HG02885 (cell line): ENCODE data around the gene KNDC1.
"Not testable (repeated sequence)": the region's sequence is repeated elsewhere in the genome, so short reads cannot be mapped to it uniquely, and the experiment has no call there.

Source experiments
- ATAC-seq: cut with Tn5 transposase; IDR thresholded peaks from one replicate; pipeline ENCODE4 v1.9.1; 2021; ENCODE audit warnings: mild to moderate bottlenecking; ENCODE audit not compliant: unreplicated experiment, poor library complexity

KNDC1 gene

DNA sequence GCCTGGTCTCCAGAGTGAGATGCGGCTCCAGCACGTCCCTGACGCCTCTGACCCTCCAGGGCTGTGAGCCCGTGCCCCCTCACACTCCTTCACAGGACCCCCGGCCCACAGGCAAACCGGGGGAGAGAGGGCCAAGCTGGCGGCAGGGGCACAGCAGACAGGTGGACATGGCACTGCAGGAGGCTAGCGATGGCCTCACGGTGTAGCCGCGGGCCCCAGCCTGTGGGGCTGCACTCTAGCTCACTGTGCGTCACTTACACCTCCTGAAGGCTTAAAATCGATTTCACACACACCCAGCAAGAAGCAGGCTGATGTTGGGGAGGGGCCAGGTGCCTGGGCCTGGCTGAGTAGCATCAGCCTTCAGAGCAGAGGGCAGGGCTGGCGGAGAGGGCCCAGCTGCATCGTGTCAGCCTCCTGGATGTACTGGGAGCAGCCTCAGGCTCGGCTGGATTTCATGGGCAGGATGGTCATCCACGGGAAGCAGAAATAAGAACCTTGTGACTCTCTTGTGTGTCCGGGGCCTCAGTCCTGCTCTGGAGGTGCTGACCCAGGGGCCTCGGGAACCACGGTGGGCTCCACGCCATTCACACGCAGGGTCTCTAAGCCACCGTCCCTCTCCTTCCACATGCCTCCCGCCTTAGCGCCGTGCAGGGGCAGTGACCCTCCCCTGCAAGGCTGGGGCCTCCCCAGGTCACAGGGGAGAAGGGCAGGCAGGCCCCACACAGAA lies 19.4 kb upstream of the KNDC1 start:
- no peak for ATAC-seq

DNA sequence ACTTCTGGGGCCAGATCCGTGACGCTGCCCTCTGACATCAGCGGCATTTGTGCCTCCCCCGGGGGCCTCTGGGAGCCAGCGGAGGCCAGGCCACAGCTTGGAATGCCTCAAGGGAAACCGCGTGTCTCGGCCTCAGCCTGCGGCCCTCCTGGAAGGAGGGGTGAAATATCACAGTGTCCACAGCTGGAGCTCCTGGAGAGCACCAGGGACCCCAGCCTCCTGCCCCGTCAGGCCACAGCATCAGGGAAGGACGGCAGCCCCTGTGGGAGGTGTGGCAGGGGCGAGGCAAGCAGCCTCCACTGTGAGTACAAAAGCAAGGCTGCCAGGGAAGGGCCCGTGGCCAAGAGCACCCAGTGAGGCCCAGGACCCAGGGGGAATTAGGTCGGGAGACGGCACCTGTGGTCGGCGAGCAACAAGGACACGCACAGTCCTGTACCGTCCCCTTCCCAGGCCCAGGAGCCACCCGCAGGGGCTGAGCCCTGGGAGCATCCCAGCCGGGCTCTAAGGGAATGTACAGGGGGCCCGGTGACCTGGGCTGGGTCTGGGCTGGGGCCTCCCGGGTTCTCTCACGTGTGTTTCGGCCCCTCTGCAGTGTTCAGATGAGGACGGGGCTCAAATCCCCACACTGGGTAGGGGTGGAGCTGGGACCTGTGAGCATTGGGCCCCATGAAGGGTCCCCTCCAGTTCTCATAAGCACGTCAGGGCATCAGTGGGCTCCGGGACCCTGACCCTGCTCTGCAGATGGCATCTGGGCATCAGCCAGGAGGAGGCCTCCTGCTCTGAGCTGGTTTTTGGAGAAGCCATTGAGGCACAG lies 18.7 kb upstream of the KNDC1 start:
- no peak for ATAC-seq

DNA sequence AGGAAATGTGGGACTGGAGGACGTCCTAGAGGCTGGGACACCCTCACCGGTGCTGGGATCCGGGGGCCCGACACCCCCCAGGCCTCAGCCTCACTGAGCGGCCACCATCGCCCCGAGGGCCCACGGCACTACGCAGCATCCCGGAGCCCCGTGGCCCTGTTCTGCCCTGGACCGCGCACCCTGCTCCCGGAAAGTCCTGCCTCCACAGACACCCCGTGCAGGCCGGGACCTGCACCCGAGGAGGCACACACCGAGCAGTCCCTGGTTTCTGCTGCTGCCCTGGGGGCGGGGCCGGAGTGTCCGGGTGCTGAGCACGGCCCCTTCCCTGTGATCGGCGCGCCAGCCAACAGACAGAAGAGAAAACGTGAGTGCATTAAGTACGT lies 18.1 kb upstream of the KNDC1 start:
- no peak for ATAC-seq

DNA sequence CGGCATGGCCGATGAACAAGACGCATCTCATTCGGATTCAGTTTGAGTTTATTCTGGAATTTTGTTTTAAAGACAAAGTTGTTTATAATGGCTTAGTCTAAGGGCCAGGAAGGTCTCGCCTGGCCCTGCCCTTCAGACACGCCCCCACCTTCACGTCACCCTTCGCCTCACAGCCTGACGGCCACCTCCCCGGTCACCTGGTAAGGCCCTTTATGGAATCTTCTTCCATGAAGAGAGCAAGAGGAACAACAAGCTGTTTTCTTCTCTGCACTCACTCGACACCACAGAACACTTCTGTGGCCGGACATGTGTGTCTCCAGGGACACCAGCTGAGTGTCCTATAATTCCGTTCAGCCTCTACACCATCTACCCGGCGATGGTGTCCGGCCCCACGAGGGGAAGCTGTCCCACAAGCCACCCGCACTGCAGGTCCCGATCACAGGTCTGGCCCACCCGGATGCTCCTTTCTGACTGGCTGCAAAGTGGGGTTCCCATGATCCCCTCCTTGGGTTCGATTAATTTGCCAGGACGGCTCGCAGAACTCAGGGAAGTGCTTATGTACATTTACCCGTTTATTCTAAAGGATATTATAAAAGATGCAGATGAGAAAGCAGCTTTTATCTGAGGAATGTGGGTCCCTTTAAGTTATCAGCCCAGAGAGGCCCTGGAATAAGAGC lies 17.4 kb upstream of the KNDC1 start:
- ATAC-seq: no peak

DNA sequence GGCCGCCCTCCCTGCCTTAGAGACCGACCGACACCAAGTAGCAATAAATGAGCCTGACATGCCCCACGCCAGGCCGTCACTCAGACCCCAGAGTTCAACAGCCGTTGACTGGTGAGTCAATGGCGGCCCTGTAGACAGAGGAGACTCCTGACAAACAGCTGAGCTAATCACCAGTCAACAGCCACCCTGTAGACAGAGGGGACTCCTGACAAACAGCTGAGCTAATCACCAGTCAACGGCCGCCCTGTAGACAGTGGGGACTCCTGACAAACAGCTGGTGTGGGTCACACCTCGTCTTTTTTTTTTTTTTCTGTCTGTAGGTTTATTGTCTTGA lies 16.9 kb upstream of the KNDC1 start:
- ATAC-seq: no peak

DNA sequence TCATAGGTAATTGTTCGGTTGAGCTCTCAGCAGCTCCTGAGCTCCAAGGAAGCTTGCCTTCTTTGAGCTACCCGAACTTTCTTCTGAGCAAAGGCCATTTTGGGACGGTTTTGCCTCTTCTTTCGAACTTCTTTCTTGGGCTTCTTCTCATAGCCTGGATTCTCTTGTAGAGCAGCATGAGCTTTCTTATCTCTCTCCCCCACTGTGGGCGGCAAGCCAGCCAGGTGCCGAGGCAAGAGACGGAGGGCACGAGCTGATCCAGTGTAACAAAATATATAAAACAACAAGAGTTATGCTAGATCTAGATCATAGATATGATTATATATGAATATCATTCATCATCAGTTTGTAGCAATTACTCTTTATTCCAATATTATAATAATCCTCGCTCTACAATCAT lies 16.5 kb upstream of the KNDC1 start:
- ATAC-seq: no peak

- no peak for ATAC-seq
These were observed 15.2 kb upstream of the KNDC1 start for GRCh38 chr10:133144771-133145170.

GRCh38 chr10:133150226-133150625 lies 9.8 kb upstream of the KNDC1 start:
- no peak for ATAC-seq

- no peak for ATAC-seq
These were observed 9.4 kb upstream of the KNDC1 start for GRCh38 chr10:133150656-133151055.

DNA sequence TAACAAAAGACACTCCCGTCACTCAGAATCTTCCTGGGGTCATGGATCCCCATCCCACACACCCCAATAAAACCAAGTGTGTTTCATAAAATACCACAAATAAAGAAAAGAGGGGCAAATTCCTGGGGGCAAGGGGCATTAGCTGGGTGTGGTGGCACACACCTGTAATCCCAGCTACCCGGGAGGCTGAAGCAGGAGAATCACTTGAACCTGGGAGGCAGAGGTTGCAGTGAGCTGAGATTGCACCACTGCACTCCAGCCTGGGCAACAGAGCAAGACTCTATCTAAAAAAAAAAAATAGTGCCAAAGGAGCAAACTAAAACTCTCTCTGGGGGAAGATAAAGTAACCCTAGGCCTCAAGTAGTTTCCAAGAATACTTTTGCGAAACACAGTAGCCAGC lies 8.9 kb upstream of the KNDC1 start:
- ATAC-seq: not testable (repeated sequence)

GRCh38 chr10:133151543-133151972 lies 8.5 kb upstream of the KNDC1 start:
- ATAC-seq: no peak

DNA sequence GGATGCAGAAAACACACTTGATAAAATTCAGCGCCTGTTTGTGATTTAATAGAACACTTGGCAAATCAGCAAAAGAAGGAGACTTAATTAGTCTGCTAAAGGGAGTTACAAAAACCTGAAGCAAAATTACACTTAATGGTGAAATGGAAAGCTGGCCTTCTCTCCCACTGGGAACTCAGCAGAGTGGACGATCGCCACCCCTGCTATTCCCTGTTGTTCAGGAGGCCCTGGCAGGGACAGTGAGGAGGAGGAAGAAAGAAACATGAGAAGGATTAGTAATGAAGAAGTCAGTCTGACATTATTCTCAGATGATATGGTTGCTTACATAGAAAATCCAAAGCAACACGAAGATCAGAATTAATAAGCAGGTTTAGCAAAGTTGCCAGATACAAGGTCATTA lies 5.6 kb upstream of the KNDC1 start:
- ATAC-seq: no peak

GRCh38 chr10:133154996-133155778 lies 4.8 kb upstream of the KNDC1 start:
- no peak for ATAC-seq

- no peak for ATAC-seq
These were observed 3.1 kb upstream of the KNDC1 start for GRCh38 chr10:133156674-133157579.

GRCh38 chr10:133157662-133158436 lies 2.2 kb upstream of the KNDC1 start:
- ATAC-seq: no peak

- ATAC-seq: no peak
These were observed 1.6 kb upstream of the KNDC1 start for GRCh38 chr10:133158437-133158755.

GRCh38 chr10:133158756-133159610 lies 1.0 kb upstream of the KNDC1 start:
- no peak for ATAC-seq

DNA sequence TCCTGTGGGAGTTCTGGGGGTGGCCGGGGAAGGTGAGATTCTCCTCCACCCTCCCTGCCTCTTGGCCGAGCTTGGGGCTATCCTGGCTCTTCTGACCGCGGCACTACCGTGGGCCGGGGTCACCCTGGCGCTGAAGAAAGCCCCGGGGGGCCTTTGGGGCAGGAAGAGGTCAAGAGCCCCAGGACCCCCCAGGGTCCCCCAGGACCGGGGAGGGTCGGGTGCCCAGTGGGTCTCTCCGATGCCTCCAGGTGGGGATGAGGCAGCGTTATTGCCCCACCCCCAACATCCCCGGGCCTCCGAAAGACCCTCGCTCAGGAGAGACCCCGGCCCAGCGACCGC lies 439 bp upstream of the KNDC1 start:
- no peak for ATAC-seq
